GM23248 (cell line): Measurements from ENCODE around the gene ZNRD2.
"Not testable (repeated sequence)": the region's sequence is repeated elsewhere in the genome, so short reads cannot be mapped to it uniquely, and the experiment has no call there.

Source experiments
- EZH2 ChIP-seq: fragments of 200-600 bp; sonication (generic); IDR thresholded peaks from 2 replicates; pipeline ENCODE4 v1.6.1; 2018; ENCODE audit warnings: antibody characterized with exemption, mild to moderate bottlenecking; ENCODE audit not compliant: insufficient read depth, poor library complexity, severe bottlenecking
- EZH2phosphoT487 ChIP-seq: fragments of 200-600 bp; sonication (generic); IDR thresholded peaks from 2 replicates; pipeline ENCODE4 v1.6.1; 2018; ENCODE audit warnings: antibody characterized with exemption, moderate library complexity, mild to moderate bottlenecking, low read depth; ENCODE audit not compliant: insufficient read depth

DNA sequence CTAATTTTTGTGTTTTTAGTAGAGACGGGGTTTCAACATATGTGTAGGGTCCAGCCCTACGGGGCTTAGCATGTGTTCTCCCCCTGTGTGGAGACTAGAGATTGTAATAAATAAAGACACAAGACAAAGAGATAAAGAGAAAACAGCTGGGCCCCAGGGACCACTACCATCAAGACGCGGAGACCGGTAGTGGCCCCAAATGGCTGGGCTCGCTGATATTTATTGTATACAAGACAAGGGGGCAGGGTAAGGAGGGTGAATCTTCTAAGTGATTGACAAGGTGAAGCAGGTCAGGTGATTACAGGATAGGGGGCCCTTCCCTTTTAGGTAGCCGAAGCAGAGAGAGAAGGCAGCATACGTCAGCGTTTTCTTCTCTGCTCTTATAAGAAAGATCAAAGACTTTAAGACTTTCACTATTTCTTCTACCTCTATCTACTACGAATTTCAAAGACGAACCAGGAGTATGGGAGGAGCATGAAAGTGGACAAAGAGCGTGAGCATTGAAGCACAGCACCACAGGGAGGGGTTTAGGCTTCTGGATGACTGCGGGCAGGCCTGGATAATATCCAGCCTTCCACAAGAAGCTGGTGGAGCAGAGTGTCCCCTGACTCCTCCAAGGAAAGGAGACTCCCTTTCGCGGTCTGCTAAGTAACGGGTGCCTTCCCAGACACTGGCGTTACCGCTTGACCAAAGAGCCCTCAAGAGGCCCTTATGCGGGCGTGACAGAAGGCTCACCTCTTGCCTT is 48.3 kb upstream of the ZNRD2 start:
- TF ChIP-seq EZH2, EZH2phosphoT487: not testable (repeated sequence)
